ENCODE data around the gene TRAK2. TPM values are rescaled to one million over a fixed set of nuclear protein-coding genes. Genes with fewer than 3 reads are reported as not detected.

The TRAK2 gene
- polyA plus RNA-seq, 1 of the 3 experiments (the other 2 are of a cell fraction), result 10.4 TPM

DNA sequence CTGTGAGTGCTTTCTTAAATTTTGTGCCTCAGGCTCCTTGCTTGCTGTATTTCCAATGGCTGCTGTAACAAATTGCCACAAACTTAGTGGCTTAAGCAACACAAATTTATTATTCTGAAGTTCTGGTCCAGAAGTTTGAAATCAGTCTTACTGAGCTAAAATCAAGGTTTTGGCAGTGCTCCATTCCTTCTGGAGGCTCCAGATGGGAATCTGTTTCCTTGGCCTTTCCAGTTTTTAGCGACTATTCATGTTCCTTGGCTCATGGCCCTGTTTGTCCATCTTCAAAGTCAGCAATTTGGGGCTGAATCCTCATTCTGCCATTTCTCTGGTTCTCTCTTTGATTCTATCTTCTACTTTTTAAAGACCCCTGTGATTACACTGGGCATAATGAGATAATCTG lies 32.1 kb upstream of the TRAK2 start:
- peaks cover 0 to 3% of the 10 kb centered on the region in 2 experiments; a peak in 2 of 4 replicates for H3K4me1 ChIP-seq (ENCODE audit: control insufficient read depth in 1 of 2, insufficient read depth in 2 of 2, low read depth in 1 of 2, low read length in 1 of 2)
- CTCF ChIA-PET, result no interaction called here
- no peaks in the 10 kb centered on the region for H3K79me2 ChIP-seq (ENCODE audit: insufficient read depth)
- TF ChIP-seq, protein P1, sequence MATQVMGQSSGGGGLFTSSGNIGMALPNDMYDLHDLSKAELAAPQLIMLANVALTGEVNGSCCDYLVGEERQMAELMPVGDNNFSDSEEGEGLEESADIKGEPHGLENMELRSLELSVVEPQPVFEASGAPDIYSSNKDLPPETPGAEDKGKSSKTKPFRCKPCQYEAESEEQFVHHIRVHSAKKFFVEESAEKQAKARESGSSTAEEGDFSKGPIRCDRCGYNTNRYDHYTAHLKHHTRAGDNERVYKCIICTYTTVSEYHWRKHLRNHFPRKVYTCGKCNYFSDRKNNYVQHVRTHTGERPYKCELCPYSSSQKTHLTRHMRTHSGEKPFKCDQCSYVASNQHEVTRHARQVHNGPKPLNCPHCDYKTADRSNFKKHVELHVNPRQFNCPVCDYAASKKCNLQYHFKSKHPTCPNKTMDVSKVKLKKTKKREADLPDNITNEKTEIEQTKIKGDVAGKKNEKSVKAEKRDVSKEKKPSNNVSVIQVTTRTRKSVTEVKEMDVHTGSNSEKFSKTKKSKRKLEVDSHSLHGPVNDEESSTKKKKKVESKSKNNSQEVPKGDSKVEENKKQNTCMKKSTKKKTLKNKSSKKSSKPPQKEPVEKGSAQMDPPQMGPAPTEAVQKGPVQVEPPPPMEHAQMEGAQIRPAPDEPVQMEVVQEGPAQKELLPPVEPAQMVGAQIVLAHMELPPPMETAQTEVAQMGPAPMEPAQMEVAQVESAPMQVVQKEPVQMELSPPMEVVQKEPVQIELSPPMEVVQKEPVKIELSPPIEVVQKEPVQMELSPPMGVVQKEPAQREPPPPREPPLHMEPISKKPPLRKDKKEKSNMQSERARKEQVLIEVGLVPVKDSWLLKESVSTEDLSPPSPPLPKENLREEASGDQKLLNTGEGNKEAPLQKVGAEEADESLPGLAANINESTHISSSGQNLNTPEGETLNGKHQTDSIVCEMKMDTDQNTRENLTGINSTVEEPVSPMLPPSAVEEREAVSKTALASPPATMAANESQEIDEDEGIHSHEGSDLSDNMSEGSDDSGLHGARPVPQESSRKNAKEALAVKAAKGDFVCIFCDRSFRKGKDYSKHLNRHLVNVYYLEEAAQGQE (IDR thresholded peaks at IDR 0.05; ENCODE audit: low read depth, low read length), result no peak
- TF ChIP-seq ELF1 (IDR thresholded peaks at IDR 0.05), result no peak
- no peaks in the 10 kb centered on the region for H3K9me2 ChIP-seq
- H2AFZ ChIP-seq (ENCODE audit: low read depth), result no peak overlapping the region
- H4K20me1 ChIP-seq (ENCODE audit: insufficient read depth), result no peaks in the 10 kb centered on the region
- no peak overlapping the region for H3K4me2 ChIP-seq
- H3K27me3 ChIP-seq (ENCODE audit: insufficient read depth), result no peaks in the 10 kb centered on the region
- no peak overlapping the region for H3K4me3 ChIP-seq (ENCODE audit: low read depth in 2 of 2, low read length in 1 of 2)
- H3F3A ChIP-seq (replicated peaks; ENCODE audit: insufficient read depth), result no peaks in the 10 kb centered on the region
- no peak overlapping the region for H3K9ac ChIP-seq
- POLR2A ChIA-PET, result no interaction called here
- 71% methylated on average over 1 of the region's 1 CpG for WGBS (ENCODE audit: low lambda C conversion rate)
- H3K27ac ChIP-seq (ENCODE audit: low read depth in 2 of 2, low read length in 1 of 2), result no peak overlapping the region; a peak in 1 of 4 replicates
- no peak for DNase-seq
- no peaks in the 10 kb centered on the region for H3K9me3 ChIP-seq
- H3K36me3 ChIP-seq (replicated peaks in 1 of 2; ENCODE audit: control insufficient read depth in 1 of 2, insufficient read depth in 2 of 2, low read length in 1 of 2), result peaks cover 13 to 26% of the 10 kb centered on the region in 2 experiments

DNA sequence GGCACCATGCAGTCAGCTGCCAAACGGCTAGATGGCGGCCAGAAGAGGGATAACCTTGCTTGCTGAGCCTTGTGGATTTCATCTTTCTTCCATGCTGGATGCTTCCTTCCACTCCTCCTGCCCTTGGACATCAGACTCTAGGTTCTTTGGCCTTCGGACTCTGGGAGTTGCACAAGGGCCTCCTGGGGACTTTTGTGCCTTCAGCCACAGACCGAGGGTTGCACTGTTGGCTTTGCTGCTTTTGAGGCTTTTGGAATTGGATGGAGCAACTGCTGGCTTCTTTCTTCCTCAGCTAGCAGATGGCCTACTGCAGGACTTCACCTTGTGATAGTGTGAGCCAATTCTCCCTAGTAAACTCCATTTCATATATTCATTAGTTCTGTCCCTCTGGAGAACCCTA lies 31.3 kb upstream of the TRAK2 start:
- peaks cover 0 to 3% of the 10 kb centered on the region in 2 experiments; a peak in 2 of 4 replicates for H3K4me1 ChIP-seq (ENCODE audit: control insufficient read depth in 1 of 2, insufficient read depth in 2 of 2, low read depth in 1 of 2, low read length in 1 of 2)
- H3K9ac ChIP-seq, result no peak overlapping the region
- H4K20me1 ChIP-seq (ENCODE audit: insufficient read depth), result no peaks in the 10 kb centered on the region
- no peaks in the 10 kb centered on the region for H3K9me2 ChIP-seq
- DNase-seq, result no peak
- H3K79me2 ChIP-seq (ENCODE audit: insufficient read depth), result no peaks in the 10 kb centered on the region
- no peaks in the 10 kb centered on the region for H3K9me3 ChIP-seq
- no peaks in the 10 kb centered on the region for H3F3A ChIP-seq (replicated peaks; ENCODE audit: insufficient read depth)
- ChIA-PET CTCF (no interaction called here), POLR2A (no interaction called here)
- H3K4me2 ChIP-seq, result no peak overlapping the region
- 97% methylated on average over 4 of the region's 4 CpGs for WGBS (ENCODE audit: low lambda C conversion rate)
- H3K27me3 ChIP-seq (ENCODE audit: insufficient read depth), result no peaks in the 10 kb centered on the region
- H3K4me3 ChIP-seq (ENCODE audit: low read depth in 2 of 2, low read length in 1 of 2), result no peak overlapping the region
- H3K36me3 ChIP-seq (replicated peaks in 1 of 2; ENCODE audit: control insufficient read depth in 1 of 2, insufficient read depth in 2 of 2, low read length in 1 of 2), result peaks cover 20 to 33% of the 10 kb centered on the region in 2 experiments
- no peak overlapping the region for H2AFZ ChIP-seq (ENCODE audit: low read depth)
- no peak for TF ChIP-seq TAF1 (IDR thresholded peaks at IDR 0.05; ENCODE audit: borderline replicate concordance, low read depth, low read length)
- no peak for TF ChIP-seq YY1 (IDR thresholded peaks at IDR 0.05; ENCODE audit: low read depth)
- TF ChIP-seq EZH2phosphoT487 (IDR thresholded peaks at IDR 0.05; ENCODE audit: borderline replicate concordance, low read depth), result no peak
- no peak overlapping the region for H3K27ac ChIP-seq (ENCODE audit: low read depth in 2 of 2, low read length in 1 of 2)

DNA sequence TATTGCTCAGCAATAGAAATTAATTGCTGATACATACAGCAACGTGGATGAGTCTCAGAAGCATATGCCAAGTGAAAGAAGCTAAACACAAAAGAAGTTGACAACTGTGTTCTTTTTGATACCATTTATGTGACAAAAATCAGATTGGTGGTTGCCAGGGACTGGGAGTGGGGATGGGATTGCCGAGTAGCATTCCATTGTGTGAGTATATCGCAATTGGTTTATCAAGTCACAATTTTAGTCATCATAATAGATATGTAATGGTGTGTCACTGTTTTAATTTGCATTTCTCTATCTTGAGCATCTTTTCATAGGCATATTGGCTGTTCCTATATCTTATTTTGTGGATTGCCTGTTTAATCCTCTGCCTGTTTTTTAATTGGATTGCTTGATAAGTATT lies 21.2 kb upstream of the TRAK2 start:
- POLR2A ChIA-PET, result no interaction called here
- H3F3A ChIP-seq (replicated peaks; ENCODE audit: insufficient read depth), result peaks cover 14% of the 10 kb centered on the region
- H2AFZ ChIP-seq (ENCODE audit: low read depth), result no peak overlapping the region
- 32% methylated on average over 3 of the region's 3 CpGs for WGBS (ENCODE audit: low lambda C conversion rate)
- peak overlapping the region; percentile 15; the same call in 1 of the 2 replicates for H3K9ac ChIP-seq
- no peaks in the 10 kb centered on the region for H4K20me1 ChIP-seq (ENCODE audit: insufficient read depth)
- H3K4me2 ChIP-seq, result peak overlapping the region; percentile 21; the same call in 1 of the 2 replicates
- peaks cover 9 to 11% of the 10 kb centered on the region in 2 experiments; a peak in 3 of 4 replicates for H3K4me1 ChIP-seq (ENCODE audit: control insufficient read depth in 1 of 2, insufficient read depth in 2 of 2, low read depth in 1 of 2, low read length in 1 of 2)
- no peaks in the 10 kb centered on the region for H3K27me3 ChIP-seq (ENCODE audit: insufficient read depth)
- CTCF ChIA-PET, result interaction anchor here (0.5 to 1.1 kb wide), 2 partner anchors 39 to 113 kb away, joined by 3 read pairs; no protein-coding TSS in a partner anchor
- H3K4me3 ChIP-seq (ENCODE audit: low read depth in 2 of 2, low read length in 1 of 2), result no peak overlapping the region; a peak in 1 of 4 replicates
- H3K9me2 ChIP-seq, result no peaks in the 10 kb centered on the region
- peak overlapping the region; percentile 64 to 73; a peak in 3 of 4 replicates for H3K27ac ChIP-seq (ENCODE audit: low read depth in 2 of 2, low read length in 1 of 2)
- peaks cover 52 to 59% of the 10 kb centered on the region in 2 experiments for H3K36me3 ChIP-seq (replicated peaks in 1 of 2; ENCODE audit: control insufficient read depth in 1 of 2, insufficient read depth in 2 of 2, low read length in 1 of 2)
- DNase-seq, result no peak
- H3K79me2 ChIP-seq (ENCODE audit: insufficient read depth), result no peaks in the 10 kb centered on the region
- no peaks in the 10 kb centered on the region for H3K9me3 ChIP-seq
- TF ChIP-seq ELF1 (IDR thresholded peaks at IDR 0.05) (no peak), RFX5 (IDR thresholded peaks at IDR 0.05; ENCODE audit: low read length) (no peak), SIN3A (IDR thresholded peaks at IDR 0.05; ENCODE audit: borderline replicate concordance, low read depth, low read length) (no peak), EP300 (IDR thresholded peaks at IDR 0.05; ENCODE audit: borderline replicate concordance in 1 of 2, low read depth in 1 of 2, low read length in 1 of 2) (no peak), MEF2A (IDR thresholded peaks at IDR 0.05; ENCODE audit: borderline replicate concordance, low read depth) (no peak), RXRA (IDR thresholded peaks at IDR 0.05; ENCODE audit: borderline replicate concordance, low read depth) (no peak)
- TF ChIP-seq, protein P2, sequence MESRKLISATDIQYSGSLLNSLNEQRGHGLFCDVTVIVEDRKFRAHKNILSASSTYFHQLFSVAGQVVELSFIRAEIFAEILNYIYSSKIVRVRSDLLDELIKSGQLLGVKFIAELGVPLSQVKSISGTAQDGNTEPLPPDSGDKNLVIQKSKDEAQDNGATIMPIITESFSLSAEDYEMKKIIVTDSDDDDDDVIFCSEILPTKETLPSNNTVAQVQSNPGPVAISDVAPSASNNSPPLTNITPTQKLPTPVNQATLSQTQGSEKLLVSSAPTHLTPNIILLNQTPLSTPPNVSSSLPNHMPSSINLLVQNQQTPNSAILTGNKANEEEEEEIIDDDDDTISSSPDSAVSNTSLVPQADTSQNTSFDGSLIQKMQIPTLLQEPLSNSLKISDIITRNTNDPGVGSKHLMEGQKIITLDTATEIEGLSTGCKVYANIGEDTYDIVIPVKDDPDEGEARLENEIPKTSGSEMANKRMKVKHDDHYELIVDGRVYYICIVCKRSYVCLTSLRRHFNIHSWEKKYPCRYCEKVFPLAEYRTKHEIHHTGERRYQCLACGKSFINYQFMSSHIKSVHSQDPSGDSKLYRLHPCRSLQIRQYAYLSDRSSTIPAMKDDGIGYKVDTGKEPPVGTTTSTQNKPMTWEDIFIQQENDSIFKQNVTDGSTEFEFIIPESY (IDR thresholded peaks at IDR 0.05; ENCODE audit: borderline replicate concordance, low read depth), result no peak
- TF ChIP-seq, protein P1 (IDR thresholded peaks at IDR 0.05; ENCODE audit: low read depth, low read length), result no peak
